Measurements from ENCODE around the gene RHOJ. TPM values are rescaled to one million over a fixed set of nuclear protein-coding genes. Genes with fewer than 3 reads are reported as not detected.

The RHOJ gene
- total and polyA plus RNA-seq, 9 of the 15 experiments (the other 6 are each of a cell fraction or from before 2014, with no cell fraction given), result not detected

DNA sequence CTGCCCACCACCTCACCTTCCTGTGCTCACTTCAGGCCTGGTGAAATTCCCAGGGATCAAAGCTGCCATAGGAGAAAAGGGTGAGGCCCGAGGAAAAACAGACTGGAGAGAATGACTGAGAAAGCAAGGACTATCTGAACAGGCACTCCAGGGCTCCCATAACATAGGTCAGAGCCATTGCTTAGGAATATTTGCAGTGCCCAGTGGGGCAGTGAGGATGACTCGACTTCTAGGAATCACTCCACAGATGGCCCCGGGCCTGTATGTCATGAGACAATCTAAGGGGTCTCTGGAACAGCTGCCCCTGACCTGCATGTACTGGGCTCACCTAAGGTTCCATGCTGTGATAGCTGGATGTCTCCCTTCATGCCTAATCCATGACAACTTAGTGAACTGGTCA lies 62.9 kb downstream of the RHOJ start:
- CTCF ChIA-PET (ENCODE audit: low intra/inter-chr PET ratio), result no interaction called here
- FAIRE-seq, result no peak

More for the DNA sequence above, 62.9 kb downstream of the RHOJ start:
- no peak for ATAC-seq
- Histone ChIP-seq H3K27ac (ENCODE audit: extremely low read depth, low read depth, low read length) (no peak overlapping the region), H3K4me2 (ENCODE audit: insufficient read depth, low read length) (no peak overlapping the region), H3K9ac (ENCODE audit: insufficient read depth in 1 of 2, low read depth in 2 of 2, low read length in 2 of 2) (no peak overlapping the region), H3K4me1 (replicated peaks in 1 of 2; ENCODE audit: control insufficient read depth in 2 of 2, insufficient read depth in 2 of 2, low read length in 2 of 2) (no peaks in the 10 kb centered on the region), H3K9me3 (replicated peaks; ENCODE audit: control insufficient read depth, insufficient read depth, low read depth, low read length) (no peaks in the 10 kb centered on the region), H4K20me1 (replicated peaks; ENCODE audit: control insufficient read depth, insufficient read depth, low read length) (no peaks in the 10 kb centered on the region), H3K9me1 (ENCODE audit: control insufficient read depth, insufficient read depth, low read length) (no peaks in the 10 kb centered on the region), H3K4me3 (no peak overlapping the region), H3K27me3 (ENCODE audit: control insufficient read depth in 2 of 2, insufficient read depth in 2 of 2, low read length in 2 of 2) (no peaks in the 10 kb centered on the region), H3K36me3 (ENCODE audit: control insufficient read depth, insufficient read depth, low read length) (no peaks in the 10 kb centered on the region), H3K79me2 (ENCODE audit: control insufficient read depth, insufficient read depth, low read length) (no peaks in the 10 kb centered on the region), H2AFZ (ENCODE audit: low read depth, low read length) (no peak overlapping the region)
- WGBS (ENCODE audit: insufficient coverage, low coverage, missing lambda C conversion rate), result 0% methylated on average over 3 of the region's 3 CpGs
- TF ChIP-seq ZNF408 (CRISPR knock-in tag; IDR thresholded peaks at IDR 0.05; ENCODE audit: low read depth) (no peak), HDAC3 (IDR thresholded peaks at IDR 0.05; ENCODE audit: borderline replicate concordance, partially characterized antibody) (no peak), ATF1 (CRISPR knock-in tag; IDR thresholded peaks at IDR 0.05) (no peak), ATF1 (tag; IDR thresholded peaks at IDR 0.05) (no peak)
- TF ChIP-seq, protein P1, sequence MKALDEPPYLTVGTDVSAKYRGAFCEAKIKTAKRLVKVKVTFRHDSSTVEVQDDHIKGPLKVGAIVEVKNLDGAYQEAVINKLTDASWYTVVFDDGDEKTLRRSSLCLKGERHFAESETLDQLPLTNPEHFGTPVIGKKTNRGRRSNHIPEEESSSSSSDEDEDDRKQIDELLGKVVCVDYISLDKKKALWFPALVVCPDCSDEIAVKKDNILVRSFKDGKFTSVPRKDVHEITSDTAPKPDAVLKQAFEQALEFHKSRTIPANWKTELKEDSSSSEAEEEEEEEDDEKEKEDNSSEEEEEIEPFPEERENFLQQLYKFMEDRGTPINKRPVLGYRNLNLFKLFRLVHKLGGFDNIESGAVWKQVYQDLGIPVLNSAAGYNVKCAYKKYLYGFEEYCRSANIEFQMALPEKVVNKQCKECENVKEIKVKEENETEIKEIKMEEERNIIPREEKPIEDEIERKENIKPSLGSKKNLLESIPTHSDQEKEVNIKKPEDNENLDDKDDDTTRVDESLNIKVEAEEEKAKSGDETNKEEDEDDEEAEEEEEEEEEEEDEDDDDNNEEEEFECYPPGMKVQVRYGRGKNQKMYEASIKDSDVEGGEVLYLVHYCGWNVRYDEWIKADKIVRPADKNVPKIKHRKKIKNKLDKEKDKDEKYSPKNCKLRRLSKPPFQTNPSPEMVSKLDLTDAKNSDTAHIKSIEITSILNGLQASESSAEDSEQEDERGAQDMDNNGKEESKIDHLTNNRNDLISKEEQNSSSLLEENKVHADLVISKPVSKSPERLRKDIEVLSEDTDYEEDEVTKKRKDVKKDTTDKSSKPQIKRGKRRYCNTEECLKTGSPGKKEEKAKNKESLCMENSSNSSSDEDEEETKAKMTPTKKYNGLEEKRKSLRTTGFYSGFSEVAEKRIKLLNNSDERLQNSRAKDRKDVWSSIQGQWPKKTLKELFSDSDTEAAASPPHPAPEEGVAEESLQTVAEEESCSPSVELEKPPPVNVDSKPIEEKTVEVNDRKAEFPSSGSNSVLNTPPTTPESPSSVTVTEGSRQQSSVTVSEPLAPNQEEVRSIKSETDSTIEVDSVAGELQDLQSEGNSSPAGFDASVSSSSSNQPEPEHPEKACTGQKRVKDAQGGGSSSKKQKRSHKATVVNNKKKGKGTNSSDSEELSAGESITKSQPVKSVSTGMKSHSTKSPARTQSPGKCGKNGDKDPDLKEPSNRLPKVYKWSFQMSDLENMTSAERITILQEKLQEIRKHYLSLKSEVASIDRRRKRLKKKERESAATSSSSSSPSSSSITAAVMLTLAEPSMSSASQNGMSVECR (CRISPR knock-in tag; IDR thresholded peaks at IDR 0.05), result no peak
- TF ChIP-seq, protein P2, sequence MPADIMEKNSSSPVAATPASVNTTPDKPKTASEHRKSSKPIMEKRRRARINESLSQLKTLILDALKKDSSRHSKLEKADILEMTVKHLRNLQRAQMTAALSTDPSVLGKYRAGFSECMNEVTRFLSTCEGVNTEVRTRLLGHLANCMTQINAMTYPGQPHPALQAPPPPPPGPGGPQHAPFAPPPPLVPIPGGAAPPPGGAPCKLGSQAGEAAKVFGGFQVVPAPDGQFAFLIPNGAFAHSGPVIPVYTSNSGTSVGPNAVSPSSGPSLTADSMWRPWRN (IDR thresholded peaks at IDR 0.05; ENCODE audit: low read depth), result no peak
- TF ChIP-seq, protein P3, sequence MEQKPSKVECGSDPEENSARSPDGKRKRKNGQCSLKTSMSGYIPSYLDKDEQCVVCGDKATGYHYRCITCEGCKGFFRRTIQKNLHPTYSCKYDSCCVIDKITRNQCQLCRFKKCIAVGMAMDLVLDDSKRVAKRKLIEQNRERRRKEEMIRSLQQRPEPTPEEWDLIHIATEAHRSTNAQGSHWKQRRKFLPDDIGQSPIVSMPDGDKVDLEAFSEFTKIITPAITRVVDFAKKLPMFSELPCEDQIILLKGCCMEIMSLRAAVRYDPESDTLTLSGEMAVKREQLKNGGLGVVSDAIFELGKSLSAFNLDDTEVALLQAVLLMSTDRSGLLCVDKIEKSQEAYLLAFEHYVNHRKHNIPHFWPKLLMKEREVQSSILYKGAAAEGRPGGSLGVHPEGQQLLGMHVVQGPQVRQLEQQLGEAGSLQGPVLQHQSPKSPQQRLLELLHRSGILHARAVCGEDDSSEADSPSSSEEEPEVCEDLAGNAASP (IDR thresholded peaks at IDR 0.05), result no peak
- TF ChIP-seq, protein P4, sequence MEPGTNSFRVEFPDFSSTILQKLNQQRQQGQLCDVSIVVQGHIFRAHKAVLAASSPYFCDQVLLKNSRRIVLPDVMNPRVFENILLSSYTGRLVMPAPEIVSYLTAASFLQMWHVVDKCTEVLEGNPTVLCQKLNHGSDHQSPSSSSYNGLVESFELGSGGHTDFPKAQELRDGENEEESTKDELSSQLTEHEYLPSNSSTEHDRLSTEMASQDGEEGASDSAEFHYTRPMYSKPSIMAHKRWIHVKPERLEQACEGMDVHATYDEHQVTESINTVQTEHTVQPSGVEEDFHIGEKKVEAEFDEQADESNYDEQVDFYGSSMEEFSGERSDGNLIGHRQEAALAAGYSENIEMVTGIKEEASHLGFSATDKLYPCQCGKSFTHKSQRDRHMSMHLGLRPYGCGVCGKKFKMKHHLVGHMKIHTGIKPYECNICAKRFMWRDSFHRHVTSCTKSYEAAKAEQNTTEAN (CRISPR knock-in tag; IDR thresholded peaks at IDR 0.05), result no peak
- intact Hi-C loops (cut with micrococcal nuclease), result no loop called here
- no TSS peak for BruUV-seq (replicated peaks)
- POLR2A ChIA-PET, result interaction anchor here (0.9 kb wide), 1 partner anchor 11 kb away, joined by 4 read pairs; no protein-coding TSS in a partner anchor
- no peak for DNase-seq (ENCODE audit: extremely low read depth in 1 of 4, low spot score in 3 of 4)
- in situ Hi-C loops (cut with MboI), result no loop called here
